Measurements from ENCODE around the gene ARHGEF35.
"Not testable (repeated sequence)": the region's sequence is repeated elsewhere in the genome, so short reads cannot be mapped to it uniquely, and the experiment has no call there.

Gene ARHGEF35
- 0 to 0.97 (median 0.12) reads per million in 4 experiments for total RNA-seq

DNA sequence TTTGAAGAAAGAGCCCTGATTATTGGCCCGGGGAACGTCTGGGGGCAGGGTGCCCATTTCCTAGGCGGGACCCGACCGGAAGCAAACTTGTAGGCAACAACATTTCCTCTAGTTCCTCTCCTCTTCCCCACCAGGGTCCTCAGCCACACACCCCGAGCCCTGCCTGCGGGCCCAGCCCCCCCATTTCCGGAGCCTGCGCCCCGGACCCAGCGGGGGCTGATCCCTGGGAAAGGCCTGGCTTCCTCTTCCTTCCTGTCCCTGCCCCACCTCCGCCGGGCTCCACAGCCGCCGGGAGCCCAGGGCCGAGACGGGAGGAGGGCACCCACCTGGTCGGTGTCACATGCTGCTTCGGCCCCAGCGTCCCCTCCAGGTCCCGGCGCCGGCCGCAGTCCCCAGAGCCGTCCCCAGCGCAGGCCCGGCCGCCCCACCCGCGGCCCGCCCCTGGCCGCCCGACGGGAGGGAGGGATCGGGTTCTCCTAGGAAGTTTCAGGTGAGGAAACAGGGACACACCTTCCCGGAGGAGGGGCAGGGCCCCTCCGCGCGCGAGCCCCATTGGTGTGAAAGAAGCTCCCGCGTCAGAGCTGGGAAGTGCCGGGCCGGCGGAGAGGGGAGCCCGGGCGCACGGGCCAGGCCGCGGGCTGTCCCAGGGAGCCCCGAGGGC, at the start of gene ARHGEF35:
Gene ARHGEF35 (minus strand): TSS at position 622 of the 661 bp plus-strand sequence. CDS start 7,450 bp downstream, outside the sequence.
- not testable (repeated sequence) for DNase-seq

DNA sequence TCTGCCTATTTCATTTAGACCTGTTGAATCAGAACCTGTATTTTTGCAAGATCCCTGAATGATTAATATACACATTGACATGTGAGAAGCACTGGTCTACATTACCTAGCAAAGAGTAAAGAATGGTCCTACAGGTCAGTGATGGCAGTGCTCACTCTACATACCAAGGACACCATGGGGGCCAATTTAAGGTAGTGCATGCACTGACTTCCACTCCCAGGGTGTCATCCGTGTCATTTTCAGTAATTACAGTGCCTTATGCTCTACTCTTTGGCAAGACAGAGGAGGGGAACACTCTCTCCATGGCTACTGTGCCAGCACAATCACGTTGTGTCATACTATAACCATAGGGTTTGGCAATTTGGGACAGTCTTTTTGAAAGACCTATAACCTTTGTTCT, 49.7 kb upstream of the ARHGEF35 start:
- DNase-seq: not testable (repeated sequence)

DNA sequence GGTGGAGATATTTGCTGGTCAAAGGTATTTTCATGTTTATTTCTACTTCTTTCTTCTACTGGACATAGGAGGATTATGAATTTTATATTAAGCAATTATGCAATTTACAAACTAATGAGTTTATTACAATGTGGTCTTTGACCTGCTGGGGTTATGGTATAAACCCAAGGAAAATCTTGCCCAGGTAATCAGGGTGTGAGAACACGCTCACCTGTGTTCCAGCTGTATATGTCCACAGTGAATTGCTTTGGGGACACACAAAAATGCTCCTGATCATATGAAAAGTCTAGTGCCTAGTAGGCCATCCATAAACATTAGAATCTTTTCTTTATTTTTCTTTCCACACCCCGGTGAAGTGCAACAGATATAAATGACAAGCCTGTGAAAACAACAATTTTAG, 43.7 kb upstream of the ARHGEF35 start, which contains the start of gene OR2A42:
Gene OR2A42 (minus strand): TSS at position 241 of the 400 bp plus-strand sequence. CDS start 6,762 bp downstream, outside the sequence.
- not testable (repeated sequence) for DNase-seq

DNA sequence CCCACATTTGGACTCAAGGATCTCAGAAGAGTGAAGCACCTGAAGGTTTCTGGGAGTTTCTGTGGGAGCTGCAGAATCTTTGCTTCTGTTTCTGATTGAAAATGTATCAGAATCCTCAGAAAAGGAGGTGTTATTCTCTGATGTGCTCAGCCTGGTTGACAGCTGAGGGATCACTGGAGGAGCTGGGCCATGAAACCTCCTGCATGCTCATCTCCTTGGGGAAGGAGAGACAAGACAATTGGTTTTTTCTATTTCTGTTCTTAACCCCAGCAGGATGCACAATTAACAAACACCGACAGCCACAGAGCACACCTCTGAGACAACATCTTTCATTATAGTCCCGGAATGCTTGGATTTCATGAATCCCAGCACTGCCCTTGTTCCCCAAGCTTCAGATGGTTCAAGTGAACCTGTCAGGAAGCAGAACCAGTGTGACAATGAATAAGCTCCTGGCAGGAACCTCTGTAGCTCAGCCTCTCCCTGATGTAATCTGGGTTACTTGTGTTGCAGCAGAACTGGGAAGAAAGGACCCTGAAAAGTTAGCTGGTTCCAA, 43.0 kb upstream of the ARHGEF35 start:
- DNase-seq: not testable (repeated sequence)

DNA sequence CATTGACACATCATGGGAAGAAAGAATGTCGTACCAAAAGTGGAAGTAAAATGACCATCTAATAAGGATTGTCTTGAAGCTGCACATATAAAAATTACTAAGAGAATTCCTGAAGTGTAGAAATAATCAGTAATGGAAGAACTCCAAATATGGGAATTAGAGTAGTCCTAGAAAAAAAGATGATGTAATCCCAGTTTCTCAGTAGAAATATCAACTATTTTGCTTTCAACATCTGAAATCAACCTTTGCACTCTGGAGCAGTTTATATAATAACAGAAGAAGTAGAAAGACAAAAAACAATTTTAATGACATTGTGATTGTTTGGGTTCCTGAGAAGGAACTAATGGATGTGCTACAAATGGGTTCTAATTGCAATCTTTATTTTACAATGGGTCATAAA, 37.4 kb upstream of the ARHGEF35 start:
- not testable (repeated sequence) for DNase-seq

DNA sequence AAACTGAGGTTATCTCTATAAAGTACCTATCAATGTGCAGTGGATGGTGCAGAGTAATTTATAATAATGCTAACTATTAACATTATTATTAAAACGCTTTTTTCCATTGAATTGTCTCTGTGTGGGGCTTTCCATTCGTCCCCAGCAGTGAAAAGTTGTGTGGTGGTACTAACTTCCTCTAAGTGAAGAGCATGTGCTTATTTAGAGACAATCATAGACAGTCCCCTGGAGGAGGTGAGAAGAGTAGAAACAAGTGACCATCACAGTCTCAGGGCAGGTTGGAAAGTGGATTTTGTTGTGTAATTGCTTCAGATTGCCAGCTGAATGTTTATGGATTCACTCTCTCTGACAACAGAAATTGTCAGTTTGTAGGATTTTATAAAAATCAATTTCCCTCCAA, 35.4 kb upstream of the ARHGEF35 start:
- not testable (repeated sequence) for DNase-seq

DNA sequence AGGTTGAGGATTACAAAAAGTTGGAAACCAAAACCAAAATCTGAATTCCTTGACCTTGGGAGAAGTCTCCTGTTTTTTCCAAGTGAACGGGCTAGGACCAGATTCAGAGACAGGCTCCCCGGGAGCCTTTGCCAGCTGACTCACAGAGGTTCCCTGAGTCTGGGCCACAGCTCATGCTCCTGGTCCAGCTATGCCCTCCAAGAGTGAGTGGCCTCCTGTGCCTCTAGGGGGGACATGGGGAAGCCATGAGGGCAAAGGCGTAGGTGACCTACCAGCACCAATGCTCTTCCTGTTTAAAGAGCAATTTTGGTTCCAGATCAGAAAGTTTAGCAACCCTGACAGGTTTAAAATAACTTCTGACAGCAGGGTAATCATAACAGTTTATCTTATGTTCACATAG, 33.2 kb upstream of the ARHGEF35 start:
- not testable (repeated sequence) for DNase-seq

DNA sequence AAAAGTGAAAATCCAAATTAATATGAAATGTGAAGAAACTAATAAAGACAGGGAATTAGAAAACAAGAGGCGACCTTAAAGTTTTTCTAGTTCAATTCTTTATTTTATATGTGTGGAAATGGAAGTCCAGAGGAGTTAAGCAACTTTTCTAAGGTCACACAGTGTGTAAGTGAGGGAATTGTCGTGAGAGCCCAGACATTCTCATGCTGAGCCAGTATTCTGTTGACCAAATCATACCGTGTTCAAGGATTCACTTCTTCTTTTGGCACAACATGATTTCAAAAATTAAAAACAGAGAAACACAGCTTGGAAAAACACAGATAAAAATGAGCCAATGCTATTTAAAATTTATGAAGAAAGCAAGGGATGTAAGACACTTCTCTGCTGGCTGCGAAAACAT, 31.2 kb upstream of the ARHGEF35 start:
- DNase-seq: not testable (repeated sequence)

DNA sequence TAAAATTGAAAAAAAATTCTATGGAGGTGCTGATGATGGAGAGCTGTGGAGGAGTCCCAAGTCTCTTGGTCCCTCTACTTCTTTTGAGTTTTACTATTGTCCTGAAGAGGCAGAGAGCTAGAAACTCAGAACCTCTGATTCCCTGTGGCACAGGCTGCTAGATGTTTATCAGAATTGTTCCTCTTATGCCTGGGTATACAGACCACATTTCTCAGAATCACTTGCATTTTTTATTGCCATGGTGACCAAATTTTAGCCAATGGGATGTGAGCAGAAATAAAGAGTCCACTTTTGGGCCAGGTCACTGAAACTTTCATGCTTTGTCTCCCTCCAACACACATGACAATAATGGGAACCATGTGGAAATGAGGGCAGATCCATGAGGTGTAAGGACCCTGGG, 28.0 kb upstream of the ARHGEF35 start:
- DNase-seq: not testable (repeated sequence)

DNA sequence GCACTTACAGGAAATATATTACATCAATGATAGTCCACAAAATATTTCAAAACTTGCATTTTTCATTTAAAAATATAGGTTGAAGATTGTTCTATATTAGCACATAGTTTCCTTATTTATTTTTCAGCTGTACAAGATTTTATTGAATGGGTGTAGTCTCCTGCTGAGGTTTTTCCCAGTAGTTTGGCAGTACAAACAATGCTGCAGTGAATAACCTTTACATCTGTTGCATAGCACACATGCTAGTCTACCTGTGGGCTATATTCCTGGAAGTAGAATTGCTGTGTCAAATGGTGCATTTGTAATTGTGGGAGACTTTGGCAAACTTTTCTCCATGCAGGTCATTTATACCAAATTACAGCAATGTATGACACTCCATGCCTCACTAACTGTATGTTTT, 24.9 kb upstream of the ARHGEF35 start:
- not testable (repeated sequence) for DNase-seq

DNA sequence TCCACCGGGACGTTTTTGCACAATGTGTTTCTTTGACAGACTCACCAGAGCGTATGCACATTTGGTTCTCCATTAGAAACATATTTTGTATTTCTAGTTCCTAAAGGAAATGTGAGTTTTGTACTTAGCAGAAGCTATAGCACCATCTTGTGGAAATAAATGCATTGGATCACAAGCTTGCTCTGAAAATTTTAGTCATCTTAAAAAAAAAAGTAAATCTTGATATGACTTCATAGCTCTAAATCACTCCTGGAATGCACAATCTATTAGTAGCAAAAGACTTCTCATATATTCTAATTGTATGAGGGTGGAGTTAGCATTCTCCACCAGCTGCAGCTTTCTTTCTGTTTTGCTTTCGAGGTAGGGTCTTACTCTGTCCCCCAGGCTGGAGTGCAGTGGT, 23.5 kb upstream of the ARHGEF35 start:
- DNase-seq: not testable (repeated sequence)

DNA sequence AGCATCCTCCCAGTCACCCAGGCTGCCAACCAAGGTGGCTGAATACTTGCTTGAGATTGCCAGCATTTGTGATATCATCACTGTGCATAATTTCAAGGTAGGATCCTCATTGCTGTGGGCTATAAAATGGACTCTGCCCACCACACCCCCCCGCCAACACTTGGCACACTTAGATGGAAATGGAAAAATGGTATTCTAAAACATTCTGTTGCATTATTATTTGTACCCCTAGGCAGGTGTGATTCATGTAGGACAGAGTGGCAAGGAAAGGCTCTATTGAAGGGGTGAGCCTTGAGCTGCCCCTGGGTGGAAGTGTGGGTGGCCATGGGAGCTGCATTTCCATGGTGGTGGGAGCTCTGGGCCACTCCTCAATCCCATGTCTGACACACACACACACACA, 22.9 kb upstream of the ARHGEF35 start:
- not testable (repeated sequence) for DNase-seq

DNA sequence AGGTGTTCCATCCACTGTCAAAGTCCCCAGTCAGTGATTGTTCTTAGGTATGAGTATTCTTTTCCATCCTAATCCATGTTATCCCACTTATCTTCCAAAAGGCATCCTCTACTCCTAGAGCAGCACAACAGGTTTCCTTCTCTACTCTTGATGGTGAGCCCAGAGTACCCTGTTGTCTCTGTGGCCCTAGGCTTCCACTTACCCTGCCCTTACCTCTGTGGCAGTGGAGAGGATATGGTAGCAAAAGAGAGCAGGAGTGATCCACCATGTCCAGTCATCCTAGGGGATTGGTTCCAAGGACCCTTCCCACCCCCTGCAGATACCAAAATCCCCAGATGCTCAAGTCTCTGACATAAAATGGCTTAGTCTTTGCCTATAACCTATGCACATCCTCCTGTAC, 21.6 kb upstream of the ARHGEF35 start:
- not testable (repeated sequence) for DNase-seq

DNA sequence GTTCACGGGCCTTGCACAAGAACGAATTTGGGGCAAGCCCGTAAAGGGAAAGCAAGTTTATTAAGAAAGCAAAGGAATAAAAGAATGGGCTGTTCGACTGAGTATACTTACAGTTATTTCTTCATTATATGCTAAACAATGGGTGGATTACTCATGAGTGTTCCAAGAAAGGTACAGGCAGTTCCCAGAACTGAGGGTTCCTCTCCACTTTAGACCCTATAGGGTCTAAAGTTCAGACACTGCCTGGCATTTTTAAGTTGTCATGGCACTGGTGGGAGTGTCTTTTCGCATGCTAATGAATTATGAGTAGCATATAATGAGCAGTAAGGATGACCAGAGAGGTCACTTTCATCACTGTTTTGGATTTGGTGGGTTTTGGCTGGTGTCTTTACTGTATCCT, 9.7 kb upstream of the ARHGEF35 start:
- DNase-seq: not testable (repeated sequence)

DNA sequence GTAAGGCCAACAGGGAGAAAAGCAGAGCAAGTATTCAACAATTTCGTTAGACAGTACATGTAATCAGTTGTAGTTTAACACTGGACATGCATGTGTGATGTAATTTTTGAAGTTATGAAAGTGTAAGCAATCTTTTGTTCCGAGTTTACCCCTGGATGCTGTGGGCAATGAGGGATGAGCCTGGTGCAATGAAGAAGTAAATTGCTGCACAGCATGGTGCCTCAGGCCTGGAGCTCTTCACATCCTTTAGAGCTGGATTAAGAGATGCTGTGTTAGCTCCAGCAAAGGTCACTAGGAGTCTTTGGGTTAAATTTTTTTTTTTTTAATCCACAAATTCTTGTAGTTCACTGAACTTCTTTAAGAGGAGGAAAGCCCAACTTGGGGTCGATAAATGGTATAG, 7.5 kb upstream of the ARHGEF35 start:
- not testable (repeated sequence) for DNase-seq

DNA sequence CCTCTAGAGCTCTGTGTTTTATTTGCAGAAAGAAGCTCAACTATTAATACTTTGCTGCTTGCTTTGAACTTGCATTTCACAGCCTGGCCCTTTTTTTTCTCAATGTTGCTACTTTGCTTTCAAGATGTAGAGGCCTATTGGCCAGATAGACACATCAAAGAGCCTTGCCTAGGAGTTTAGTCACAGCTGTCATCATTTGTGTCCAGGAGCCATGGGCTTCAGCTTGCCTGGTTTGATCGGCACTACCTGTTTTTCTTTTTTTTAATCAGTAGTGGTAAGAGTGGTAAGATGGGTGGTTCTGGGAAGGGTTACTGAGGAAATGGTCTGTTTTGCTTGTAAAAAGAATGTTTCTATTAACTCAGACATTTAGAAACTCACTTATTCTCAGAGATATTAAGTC, 6.3 kb upstream of the ARHGEF35 start:
- DNase-seq: not testable (repeated sequence)

DNA sequence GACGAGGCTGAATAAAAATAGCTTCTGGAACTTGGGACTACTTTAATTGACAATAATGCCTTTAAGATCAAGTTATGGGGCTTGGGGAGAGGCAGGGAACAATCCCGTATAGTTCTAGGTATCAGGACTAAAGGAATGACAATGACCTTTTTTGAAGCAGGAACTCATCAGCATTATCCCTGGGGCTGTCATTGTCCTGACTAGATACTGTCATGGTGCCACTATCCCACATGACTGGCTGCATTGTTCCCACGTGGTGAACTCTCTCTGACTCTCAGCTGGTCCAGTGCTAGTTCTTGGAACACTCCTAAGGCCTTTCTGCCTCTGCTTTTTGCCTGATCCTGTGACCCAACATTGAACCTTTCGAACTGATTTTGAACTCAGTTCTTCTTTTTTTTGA, 3.3 kb upstream of the ARHGEF35 start:
- DNase-seq: not testable (repeated sequence)

DNA sequence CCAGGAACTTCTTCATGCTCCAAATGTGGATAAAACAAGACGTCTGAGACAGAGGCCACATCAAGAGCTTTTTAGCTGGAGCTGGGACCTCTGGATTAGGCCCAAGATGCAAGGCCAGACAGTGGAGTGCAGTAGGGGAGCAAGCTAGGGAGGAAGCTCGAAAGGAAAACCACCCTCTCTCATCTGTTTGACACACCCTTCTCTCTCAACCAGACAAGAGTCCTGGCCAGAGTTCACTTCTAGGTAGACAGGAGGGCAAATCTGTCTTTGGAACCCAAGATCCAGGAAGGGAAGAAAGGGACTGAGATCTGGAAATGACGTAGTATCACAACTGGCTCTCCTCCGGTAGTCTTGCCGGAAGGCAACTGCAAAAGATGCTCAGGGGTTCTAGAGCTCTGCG, 1.2 kb downstream of the ARHGEF35 start:
- not testable (repeated sequence) for DNase-seq

DNA sequence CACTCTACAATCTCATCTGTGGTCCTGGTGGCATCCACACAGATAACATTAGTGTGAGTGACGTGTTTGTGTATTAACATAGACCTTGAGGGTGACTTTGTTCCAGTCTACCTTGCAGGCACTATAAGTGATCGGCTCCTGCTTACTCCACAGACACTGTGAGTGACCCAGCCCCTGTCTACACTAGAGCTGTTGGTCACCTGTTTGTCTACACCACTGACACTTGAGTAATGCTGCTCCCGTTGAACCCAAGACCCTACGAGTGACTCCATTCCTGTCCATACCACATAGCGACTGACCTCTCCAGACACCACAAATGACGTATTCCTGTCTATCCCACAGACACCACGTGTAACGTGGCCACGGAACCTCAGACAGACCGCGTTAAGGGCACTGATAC, 1.9 kb downstream of the ARHGEF35 start:
- DNase-seq: not testable (repeated sequence)

DNA sequence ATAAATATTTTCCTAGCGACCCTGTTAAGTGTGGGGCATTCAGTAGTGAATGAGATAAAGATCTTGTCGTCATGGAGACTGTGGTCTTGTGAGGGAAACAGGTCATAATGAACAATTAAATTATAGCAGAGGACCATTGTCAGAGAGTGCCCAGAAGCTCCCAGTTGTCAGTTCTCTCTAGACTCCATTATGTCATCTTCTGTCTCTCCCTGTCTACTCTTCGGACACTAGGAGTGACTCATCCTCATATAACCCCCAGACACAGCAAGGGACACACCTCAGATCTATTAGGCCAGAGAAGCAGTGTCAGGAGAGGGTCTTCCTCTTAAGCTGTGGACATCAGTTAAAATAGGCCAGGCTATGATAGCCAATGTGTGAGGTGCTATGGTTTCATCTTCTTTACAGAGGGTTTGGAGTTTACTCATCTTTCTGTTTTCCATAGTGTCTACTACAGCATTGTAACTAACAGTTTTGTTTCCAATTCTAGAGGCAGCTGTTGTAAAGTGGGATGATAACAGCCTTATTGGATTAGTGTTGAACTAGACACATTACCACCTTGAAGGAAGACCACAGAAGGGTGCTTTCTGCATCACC, 7.0 kb downstream of the ARHGEF35 start:
- DNase-seq: not testable (repeated sequence)

DNA sequence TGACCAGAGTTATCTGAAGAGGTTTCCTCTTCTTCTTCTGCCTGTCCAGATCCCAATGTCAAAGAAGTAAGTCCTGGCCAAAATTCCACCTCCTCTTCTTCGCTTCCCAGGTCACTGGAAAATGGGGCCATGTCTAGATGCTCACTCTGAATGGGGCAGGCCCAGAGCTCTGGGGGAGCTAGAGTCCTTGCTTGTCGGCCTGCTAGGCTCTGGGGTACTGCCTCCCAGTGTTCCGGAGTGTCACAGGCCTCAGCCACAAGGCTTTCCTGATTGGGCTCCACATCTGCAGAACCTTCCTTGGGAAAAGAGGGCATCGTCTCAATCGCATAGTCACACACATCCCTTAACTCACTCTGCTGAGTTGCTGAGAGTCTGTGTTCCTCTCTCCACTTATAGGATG, 7.8 kb downstream of the ARHGEF35 start:
- not testable (repeated sequence) for DNase-seq

DNA sequence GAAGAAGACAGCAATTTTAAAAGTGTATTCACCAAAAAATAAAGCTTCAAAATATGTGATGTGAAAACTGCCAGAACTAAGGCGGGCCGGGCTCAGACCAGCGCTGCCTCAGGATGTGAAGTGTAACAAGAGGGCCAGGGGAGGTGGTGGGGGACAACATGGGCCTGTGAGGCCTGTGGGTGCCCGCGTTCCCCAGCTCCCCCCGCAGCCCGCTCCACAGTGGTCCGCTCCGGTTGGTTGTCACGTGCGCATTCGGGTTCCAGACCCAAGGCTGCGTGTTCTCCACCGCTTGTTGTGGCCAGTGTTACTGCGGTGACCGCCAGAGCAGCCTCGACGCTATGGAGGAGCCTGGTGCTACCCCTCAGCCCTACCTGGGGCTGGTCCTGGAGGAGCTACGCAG, 12.5 kb downstream of the ARHGEF35 start, which contains the start of gene CTAGE4:
Gene CTAGE4 (plus strand): TSS at position 301 of the 400 bp plus-strand sequence. CDS start 38 bp downstream, at position 339.
- DNase-seq: not testable (repeated sequence)

DNA sequence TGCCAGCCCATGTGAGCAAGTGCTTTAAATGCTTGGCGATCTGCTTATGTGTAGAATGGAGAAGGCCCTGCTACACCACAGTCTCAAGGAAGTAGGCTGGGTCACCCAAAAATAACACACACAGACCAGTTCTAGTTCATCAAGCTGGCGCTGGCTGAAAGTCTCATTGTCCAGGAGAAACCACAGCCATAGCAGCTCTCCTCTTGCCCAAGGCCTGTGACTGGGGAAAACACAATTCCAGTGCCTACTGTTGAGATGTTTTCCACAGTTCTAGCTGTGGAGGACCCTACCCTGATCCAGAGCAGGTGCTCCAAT, 16.5 kb downstream of the ARHGEF35 start:
- DNase-seq: not testable (repeated sequence)

Measured in effector CD8-positive, alpha-beta T cell (primary cell).